ENCODE measurements around the gene PSG5.
"Not testable (repeated sequence)": the region's sequence is repeated elsewhere in the genome, so short reads cannot be mapped to it uniquely, and the experiment has no call there.

GRCh38 chr19:43149788-43150187 lies 36.5 kb downstream of the PSG5 start:
- TF ChIP-seq EZH2phosphoT487, CTCF (IDR thresholded peaks at IDR 0.05): not testable (repeated sequence)

Data from neural progenitor cell (in vitro differentiated cells).